ENCODE data around the gene DBI.
A peak's percentile ranks its signal among the peaks of the same experiment; 100 is the strongest.

The DBI gene

DNA sequence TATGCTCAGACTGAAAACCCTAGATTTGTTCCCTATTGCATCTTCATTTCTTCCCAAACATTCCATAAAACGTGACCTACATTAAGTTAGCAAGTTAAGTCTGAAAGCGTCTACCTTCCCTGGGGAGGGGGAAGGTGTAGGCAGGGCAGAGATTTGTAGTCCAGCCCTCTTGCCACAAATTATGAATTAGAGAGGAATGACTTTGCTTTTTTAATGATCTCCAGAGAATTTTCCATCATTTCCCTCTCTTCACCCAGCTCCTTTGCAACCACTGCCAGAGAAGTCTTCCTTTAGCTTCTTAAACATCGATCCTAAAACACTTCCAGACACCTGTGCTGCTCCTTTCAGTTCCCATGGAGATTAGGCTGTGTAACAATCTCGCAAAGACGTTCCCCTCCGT lies 1.3 kb upstream of the DBI start:
- Histone ChIP-seq H3K56ac (ENCODE audit: low read length) (peak overlapping the region; percentile 87), H3K27ac (ENCODE audit: low read depth, low read length) (no peak overlapping the region), H3K4me1 (ENCODE audit: control insufficient read depth, low read depth, low read length) (peaks cover 5% of the 10 kb centered on the region), H3K4me2 (ENCODE audit: low read length) (peak overlapping the region; percentile 75), H3K79me2 (ENCODE audit: control insufficient read depth, insufficient read depth, low read length) (peaks cover 31% of the 10 kb centered on the region), H2BK120ac (ENCODE audit: low read depth, low read length) (no peak overlapping the region), H3K9ac (ENCODE audit: low read length) (peak overlapping the region; percentile 90), H3K4me3 (ENCODE audit: low read length) (no peak overlapping the region), H3K27me3 (ENCODE audit: insufficient read depth, low read length, poor library complexity) (no peaks in the 10 kb centered on the region), H2AK5ac (ENCODE audit: low read length) (no peak overlapping the region), H3K18ac (ENCODE audit: low read length) (no peak overlapping the region), H4K5ac (ENCODE audit: low read length) (no peak overlapping the region), H3K36me3 (ENCODE audit: control insufficient read depth, insufficient read depth, low read length) (peaks cover 9% of the 10 kb centered on the region), H4K8ac (ENCODE audit: low read depth, low read length) (no peak overlapping the region), H3K23ac (ENCODE audit: low read length) (no peak overlapping the region), H2BK5ac (ENCODE audit: low read length) (no peak overlapping the region), H2BK15ac (replicated peaks; ENCODE audit: low read depth) (no peak overlapping the region), H3K4ac (ENCODE audit: low read depth, low read length) (no peak overlapping the region), H3K79me1 (ENCODE audit: low read length) (peaks cover 21% of the 10 kb centered on the region)
- DNase-seq: no peak
- WGBS (ENCODE audit: extremely low coverage, insufficient coverage, low lambda C conversion rate): no CpG with 5 or more reads among the region's 6 CpGs

- no peak overlapping the region for H2BK5ac ChIP-seq (ENCODE audit: low read length)
- no peak for DNase-seq
- H4K5ac ChIP-seq (ENCODE audit: low read length): no peak overlapping the region
- H3K79me2 ChIP-seq (ENCODE audit: control insufficient read depth, insufficient read depth, low read length): peaks cover 31% of the 10 kb centered on the region
- H2BK15ac ChIP-seq (replicated peaks; ENCODE audit: low read depth): no peak overlapping the region
- peak overlapping the region; percentile 96 for H3K4ac ChIP-seq (ENCODE audit: low read depth, low read length)
- WGBS (ENCODE audit: extremely low coverage, insufficient coverage, low lambda C conversion rate): no CpG with 5 or more reads among the region's 17 CpGs
- no peaks in the 10 kb centered on the region for H3K27me3 ChIP-seq (ENCODE audit: insufficient read depth, low read length, poor library complexity)
- no peak overlapping the region for H2AK5ac ChIP-seq (ENCODE audit: low read length)
- H3K4me3 ChIP-seq (ENCODE audit: low read length): peak overlapping the region; percentile 55
- H3K4me1 ChIP-seq (ENCODE audit: control insufficient read depth, low read depth, low read length): peaks cover 5% of the 10 kb centered on the region
- no peak overlapping the region for H2BK120ac ChIP-seq (ENCODE audit: low read depth, low read length)
- H3K27ac ChIP-seq (ENCODE audit: low read depth, low read length): peak overlapping the region; percentile 18
- H3K56ac ChIP-seq (ENCODE audit: low read length): peak overlapping the region; percentile 87
- H3K23ac ChIP-seq (ENCODE audit: low read length): no peak overlapping the region
- peak overlapping the region; percentile 90 for H3K9ac ChIP-seq (ENCODE audit: low read length)
- H3K4me2 ChIP-seq (ENCODE audit: low read length): peak overlapping the region; percentile 75
- H4K8ac ChIP-seq (ENCODE audit: low read depth, low read length): no peak overlapping the region
- H3K79me1 ChIP-seq (ENCODE audit: low read length): peaks cover 22% of the 10 kb centered on the region
- H3K18ac ChIP-seq (ENCODE audit: low read length): peak overlapping the region; percentile 82
- H3K36me3 ChIP-seq (ENCODE audit: control insufficient read depth, insufficient read depth, low read length): peaks cover 13% of the 10 kb centered on the region
Measured at GRCh38 chr2:119366161-119366648, 572 bp upstream of the DBI start.

- Histone ChIP-seq H3K4ac (ENCODE audit: low read depth, low read length) (no peak overlapping the region), H3K79me2 (ENCODE audit: control insufficient read depth, insufficient read depth, low read length) (peaks cover 31% of the 10 kb centered on the region), H2AK5ac (ENCODE audit: low read length) (no peak overlapping the region), H3K27me3 (ENCODE audit: insufficient read depth, low read length, poor library complexity) (no peaks in the 10 kb centered on the region), H3K27ac (ENCODE audit: low read depth, low read length) (peak overlapping the region; percentile 67), H2BK120ac (ENCODE audit: low read depth, low read length) (no peak overlapping the region), H2BK5ac (ENCODE audit: low read length) (peak overlapping the region; percentile 81), H3K36me3 (ENCODE audit: control insufficient read depth, insufficient read depth, low read length) (peaks cover 23% of the 10 kb centered on the region), H3K56ac (ENCODE audit: low read length) (peak overlapping the region; percentile 92), H3K79me1 (ENCODE audit: low read length) (peaks cover 22% of the 10 kb centered on the region), H4K8ac (ENCODE audit: low read depth, low read length) (no peak overlapping the region), H3K4me3 (ENCODE audit: low read length) (peak overlapping the region; percentile 52), H3K18ac (ENCODE audit: low read length) (peak overlapping the region; percentile 89), H3K4me1 (ENCODE audit: control insufficient read depth, low read depth, low read length) (peaks cover 5% of the 10 kb centered on the region), H3K9ac (ENCODE audit: low read length) (peak overlapping the region; percentile 88), H2BK15ac (replicated peaks; ENCODE audit: low read depth) (no peak overlapping the region), H3K4me2 (ENCODE audit: low read length) (peak overlapping the region; percentile 93), H4K5ac (ENCODE audit: low read length) (no peak overlapping the region), H3K23ac (ENCODE audit: low read length) (peak overlapping the region; percentile 72)
- DNase-seq: peak; percentile 76
- WGBS (ENCODE audit: extremely low coverage, insufficient coverage, low lambda C conversion rate): no CpG with 5 or more reads among the region's 32 CpGs
Measured at GRCh38 chr2:119367472-119368099, 809 bp downstream of the DBI start.

- peaks cover 4% of the 10 kb centered on the region for H3K4me1 ChIP-seq (ENCODE audit: control insufficient read depth, low read depth, low read length)
- no CpG with 5 or more reads among the region's 6 CpGs for WGBS (ENCODE audit: extremely low coverage, insufficient coverage, low lambda C conversion rate)
- no peak overlapping the region for H3K27ac ChIP-seq (ENCODE audit: low read depth, low read length)
- H3K9ac ChIP-seq (ENCODE audit: low read length): no peak overlapping the region
- H2AK5ac ChIP-seq (ENCODE audit: low read length): no peak overlapping the region
- no peak overlapping the region for H3K4ac ChIP-seq (ENCODE audit: low read depth, low read length)
- no peak overlapping the region for H3K56ac ChIP-seq (ENCODE audit: low read length)
- no peak overlapping the region for H3K4me3 ChIP-seq (ENCODE audit: low read length)
- H2BK5ac ChIP-seq (ENCODE audit: low read length): no peak overlapping the region
- DNase-seq: no peak
- no peak overlapping the region for H2BK15ac ChIP-seq (replicated peaks; ENCODE audit: low read depth)
- H4K5ac ChIP-seq (ENCODE audit: low read length): no peak overlapping the region
- H3K27me3 ChIP-seq (ENCODE audit: insufficient read depth, low read length, poor library complexity): no peaks in the 10 kb centered on the region
- H3K36me3 ChIP-seq (ENCODE audit: control insufficient read depth, insufficient read depth, low read length): peaks cover 31% of the 10 kb centered on the region
- H3K4me2 ChIP-seq (ENCODE audit: low read length): no peak overlapping the region
- no peak overlapping the region for H3K18ac ChIP-seq (ENCODE audit: low read length)
- no peak overlapping the region for H4K8ac ChIP-seq (ENCODE audit: low read depth, low read length)
- H3K79me1 ChIP-seq (ENCODE audit: low read length): peaks cover 22% of the 10 kb centered on the region
- H3K23ac ChIP-seq (ENCODE audit: low read length): no peak overlapping the region
- H2BK120ac ChIP-seq (ENCODE audit: low read depth, low read length): no peak overlapping the region
- H3K79me2 ChIP-seq (ENCODE audit: control insufficient read depth, insufficient read depth, low read length): peaks cover 31% of the 10 kb centered on the region
Measured at GRCh38 chr2:119369845-119370244, 3.1 kb downstream of the DBI start.

- Histone ChIP-seq H3K79me1 (ENCODE audit: low read length) (peaks cover 21% of the 10 kb centered on the region), H3K9ac (ENCODE audit: low read length) (no peak overlapping the region), H3K4me2 (ENCODE audit: low read length) (no peak overlapping the region), H2BK5ac (ENCODE audit: low read length) (no peak overlapping the region), H2AK5ac (ENCODE audit: low read length) (no peak overlapping the region), H2BK120ac (ENCODE audit: low read depth, low read length) (no peak overlapping the region), H3K27me3 (ENCODE audit: insufficient read depth, low read length, poor library complexity) (no peaks in the 10 kb centered on the region), H2BK15ac (replicated peaks; ENCODE audit: low read depth) (no peak overlapping the region), H3K18ac (ENCODE audit: low read length) (no peak overlapping the region), H3K4ac (ENCODE audit: low read depth, low read length) (no peak overlapping the region), H4K8ac (ENCODE audit: low read depth, low read length) (no peak overlapping the region), H3K4me3 (ENCODE audit: low read length) (no peak overlapping the region), H3K79me2 (ENCODE audit: control insufficient read depth, insufficient read depth, low read length) (peaks cover 23% of the 10 kb centered on the region), H3K27ac (ENCODE audit: low read depth, low read length) (no peak overlapping the region), H3K23ac (ENCODE audit: low read length) (no peak overlapping the region), H3K4me1 (ENCODE audit: control insufficient read depth, low read depth, low read length) (peaks cover 4% of the 10 kb centered on the region), H4K5ac (ENCODE audit: low read length) (no peak overlapping the region), H3K56ac (ENCODE audit: low read length) (no peak overlapping the region), H3K36me3 (ENCODE audit: control insufficient read depth, insufficient read depth, low read length) (peaks cover 31% of the 10 kb centered on the region)
- WGBS (ENCODE audit: extremely low coverage, insufficient coverage, low lambda C conversion rate): no CpG with 5 or more reads among the region's 6 CpGs
- DNase-seq: no peak
Measured at GRCh38 chr2:119371111-119371510, 4.3 kb downstream of the DBI start.
